ENCODE results near the gene BABAM2.
A peak's percentile ranks its signal among the peaks of the same experiment; 100 is the strongest.

BABAM2 gene

DNA sequence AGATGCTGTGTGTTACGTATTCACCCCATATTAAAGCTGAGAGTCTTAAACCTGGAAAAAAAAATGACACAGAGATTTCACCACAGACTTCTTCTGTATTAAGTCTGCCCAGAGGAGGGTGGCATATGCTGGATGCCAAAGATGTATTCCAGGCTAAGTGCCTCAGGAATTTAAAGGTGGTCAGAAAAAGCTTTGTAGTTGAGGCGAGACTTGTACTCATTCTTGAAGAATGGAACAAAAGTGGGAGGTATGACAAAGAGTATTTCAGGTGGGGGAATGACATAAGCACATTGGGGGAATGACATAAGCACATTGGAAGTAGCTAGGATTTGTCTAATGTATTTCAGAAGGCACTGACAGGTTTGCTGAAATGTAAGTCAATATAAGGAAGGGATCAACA lies 98.6 kb downstream of the BABAM2 start:
- Histone ChIP-seq H3K9ac (ENCODE audit: low read depth, low read length) (no peak overlapping the region), H3K4me1 (ENCODE audit: control insufficient read depth, insufficient read depth, low read length) (peaks cover 15% of the 10 kb centered on the region)

DNA sequence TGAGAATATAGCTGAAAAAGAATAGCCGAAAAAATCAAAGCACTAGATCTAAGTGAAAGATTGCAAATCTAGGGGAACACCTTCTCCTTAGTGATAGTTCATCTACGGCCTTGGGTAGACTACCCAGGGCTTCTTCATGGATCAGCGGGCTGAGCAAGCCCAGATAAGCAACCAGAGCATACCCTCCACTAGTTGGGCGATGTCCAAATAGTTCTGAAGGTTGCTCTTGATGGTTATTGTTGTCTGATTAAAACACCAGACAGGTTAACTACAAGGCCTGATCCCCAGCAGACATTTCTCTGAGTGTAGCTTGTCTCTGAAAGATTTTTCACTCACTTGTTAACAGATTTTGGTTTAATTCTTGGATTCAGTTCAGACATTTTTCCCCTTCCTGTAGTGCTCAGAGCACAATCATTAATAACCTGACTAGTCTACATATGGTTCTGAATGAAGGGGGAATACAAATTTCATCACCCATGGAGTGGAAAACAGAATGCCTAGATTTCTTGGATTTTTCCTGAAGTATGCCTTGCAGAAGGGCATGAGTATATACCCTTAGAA lies 99.6 kb downstream of the BABAM2 start:
- Histone ChIP-seq H3K4me2 (ENCODE audit: low read length) (no peak overlapping the region), H3K4me3 (ENCODE audit: low read length) (no peak overlapping the region), H3K9me3 (replicated peaks; ENCODE audit: low read length) (no peaks in the 10 kb centered on the region), H3K36me3 (ENCODE audit: insufficient read depth, low read length) (no peaks in the 10 kb centered on the region), H3K9ac (ENCODE audit: low read depth, low read length) (no peak overlapping the region), H3K27me3 (ENCODE audit: control insufficient read depth, insufficient read depth, low read length) (no peaks in the 10 kb centered on the region), H3K4me1 (ENCODE audit: control insufficient read depth, insufficient read depth, low read length) (peaks cover 15% of the 10 kb centered on the region)

More for the DNA sequence above, 98.6 kb downstream of the BABAM2 start:
- no peak overlapping the region for H3K4me2 ChIP-seq (ENCODE audit: low read length)
- no peaks in the 10 kb centered on the region for H3K9me3 ChIP-seq (replicated peaks; ENCODE audit: low read length)
- no peaks in the 10 kb centered on the region for H3K27me3 ChIP-seq (ENCODE audit: control insufficient read depth, insufficient read depth, low read length)
- no peaks in the 10 kb centered on the region for H3K36me3 ChIP-seq (ENCODE audit: insufficient read depth, low read length)
- no peak overlapping the region for H3K4me3 ChIP-seq (ENCODE audit: low read length)

DNA sequence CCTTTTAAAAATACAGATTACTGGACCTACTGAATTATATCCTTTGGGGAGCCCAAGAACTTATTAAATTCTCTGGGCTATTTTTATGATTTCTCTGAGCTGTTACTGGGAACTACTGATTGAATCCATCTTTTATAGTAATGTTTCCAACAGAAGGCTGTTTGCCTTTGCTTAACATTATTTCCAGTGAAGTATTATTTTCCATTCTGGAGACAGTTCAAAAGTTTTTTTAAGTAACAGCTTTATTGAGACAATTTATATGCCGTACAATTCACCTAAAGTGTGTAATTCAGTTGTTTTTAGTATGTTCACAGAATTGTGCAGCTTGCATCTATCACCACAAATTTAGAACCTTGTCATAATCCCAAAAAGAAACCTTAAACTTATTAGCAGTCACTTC lies 100.6 kb downstream of the BABAM2 start:
- Histone ChIP-seq H3K9me3 (replicated peaks; ENCODE audit: low read length) (no peaks in the 10 kb centered on the region), H3K4me3 (ENCODE audit: low read length) (no peak overlapping the region), H3K36me3 (ENCODE audit: insufficient read depth, low read length) (no peaks in the 10 kb centered on the region), H3K27me3 (ENCODE audit: control insufficient read depth, insufficient read depth, low read length) (no peaks in the 10 kb centered on the region), H3K9ac (ENCODE audit: low read depth, low read length) (no peak overlapping the region), H3K4me2 (ENCODE audit: low read length) (no peak overlapping the region), H3K4me1 (ENCODE audit: control insufficient read depth, insufficient read depth, low read length) (peaks cover 15% of the 10 kb centered on the region)

DNA sequence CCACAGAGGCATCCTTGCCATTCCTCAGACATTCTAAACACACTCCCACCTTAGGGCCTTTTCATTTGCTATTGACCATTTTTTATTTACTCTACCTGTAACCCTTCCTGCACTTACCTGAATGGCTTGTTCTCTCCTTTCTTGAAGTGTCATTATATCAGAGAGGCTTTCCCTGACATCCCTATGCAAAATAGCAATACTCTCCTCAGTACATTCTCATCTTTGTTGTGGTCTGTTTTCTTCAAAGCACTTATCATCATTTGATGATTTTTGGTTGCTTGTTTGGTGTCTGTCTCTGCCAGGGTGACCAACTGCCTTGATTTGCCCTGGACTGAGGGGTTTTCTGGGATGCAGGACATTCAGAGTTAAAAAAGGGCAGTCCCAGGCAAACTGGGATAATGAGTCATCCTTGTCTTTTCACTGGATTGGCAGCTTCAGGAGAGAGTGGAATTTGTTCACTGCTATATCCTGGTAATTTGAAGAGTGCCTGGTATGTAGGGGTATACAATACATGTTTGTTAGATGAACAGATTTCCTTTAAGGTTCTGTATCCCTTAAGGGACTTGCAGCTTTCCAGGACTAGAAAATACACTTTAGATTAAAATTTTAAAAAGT lies 102.4 kb downstream of the BABAM2 start:
- H3K4me2 ChIP-seq (ENCODE audit: low read length) = no peak overlapping the region
- H3K27me3 ChIP-seq (ENCODE audit: control insufficient read depth, insufficient read depth, low read length) = no peaks in the 10 kb centered on the region
- H3K36me3 ChIP-seq (ENCODE audit: insufficient read depth, low read length) = no peaks in the 10 kb centered on the region
- no peaks in the 10 kb centered on the region for H3K9me3 ChIP-seq (replicated peaks; ENCODE audit: low read length)
- no peak overlapping the region for H3K4me3 ChIP-seq (ENCODE audit: low read length)
- H3K9ac ChIP-seq (ENCODE audit: low read depth, low read length) = no peak overlapping the region
- H3K4me1 ChIP-seq (ENCODE audit: control insufficient read depth, insufficient read depth, low read length) = peaks cover 15% of the 10 kb centered on the region

DNA sequence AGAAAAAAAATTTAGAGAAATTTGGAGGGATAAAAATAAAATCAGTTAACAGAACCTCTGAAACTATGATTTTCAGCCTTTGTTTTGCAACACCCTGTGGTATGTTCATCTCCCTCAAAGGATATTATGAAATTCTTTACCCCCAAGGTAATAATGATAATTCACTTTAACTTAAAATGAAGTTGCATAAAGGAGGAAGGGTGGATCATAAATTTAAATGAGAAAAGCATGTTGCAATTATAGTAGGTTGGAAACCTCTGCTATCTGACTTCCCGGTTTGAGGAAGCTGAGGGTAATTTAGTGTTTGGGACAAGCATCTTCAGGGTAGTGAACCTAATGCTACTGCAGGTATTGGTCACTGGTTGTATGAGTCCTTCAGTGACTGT lies 102.9 kb downstream of the BABAM2 start:
- no peaks in the 10 kb centered on the region for H3K9me3 ChIP-seq (replicated peaks; ENCODE audit: low read length)
- no peaks in the 10 kb centered on the region for H3K36me3 ChIP-seq (ENCODE audit: insufficient read depth, low read length)
- H3K27me3 ChIP-seq (ENCODE audit: control insufficient read depth, insufficient read depth, low read length) = no peaks in the 10 kb centered on the region
- H3K4me2 ChIP-seq (ENCODE audit: low read length) = peak overlapping the region; percentile 55
- H3K4me1 ChIP-seq (ENCODE audit: control insufficient read depth, insufficient read depth, low read length) = peaks cover 15% of the 10 kb centered on the region
- no peak overlapping the region for H3K4me3 ChIP-seq (ENCODE audit: low read length)
- no peak overlapping the region for H3K9ac ChIP-seq (ENCODE audit: low read depth, low read length)

DNA sequence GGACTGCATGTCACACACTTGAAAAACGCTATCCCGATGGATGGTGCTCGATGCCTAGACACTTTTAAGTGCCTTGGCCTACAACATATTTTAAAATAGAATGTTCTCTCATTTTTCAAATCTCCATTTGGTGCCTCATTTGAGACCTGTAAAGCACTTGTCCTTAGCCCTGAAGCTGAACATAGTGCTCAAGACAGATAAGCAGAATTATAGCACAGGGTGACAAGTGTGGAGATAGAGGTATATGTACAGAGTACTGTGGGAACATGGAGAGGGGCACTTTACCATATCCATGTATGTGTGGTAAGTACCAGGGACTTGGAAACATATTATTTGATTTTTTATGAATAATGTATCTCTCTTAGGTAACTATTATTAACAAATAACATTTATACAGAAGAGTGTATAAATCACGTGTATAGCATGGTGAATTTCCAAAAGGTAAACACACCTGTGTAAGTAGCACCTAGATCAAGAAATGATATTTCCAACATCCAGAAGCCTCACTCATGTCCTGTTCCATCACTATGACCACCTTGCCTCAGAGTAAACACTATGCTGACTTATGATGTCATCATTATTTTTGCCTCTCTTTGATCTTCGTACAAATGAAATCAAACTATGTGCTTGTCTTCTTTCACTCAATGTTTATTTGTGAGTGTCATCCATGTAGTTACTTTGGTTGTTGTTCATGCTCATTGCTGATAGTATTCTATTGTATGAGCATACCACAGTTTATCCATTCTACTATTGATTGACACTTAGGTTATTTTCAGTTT lies 103.6 kb downstream of the BABAM2 start:
- no peak overlapping the region for H3K4me3 ChIP-seq (ENCODE audit: low read length)
- H3K36me3 ChIP-seq (ENCODE audit: insufficient read depth, low read length) = no peaks in the 10 kb centered on the region
- H3K9me3 ChIP-seq (replicated peaks; ENCODE audit: low read length) = no peaks in the 10 kb centered on the region
- H3K9ac ChIP-seq (ENCODE audit: low read depth, low read length) = no peak overlapping the region
- H3K4me1 ChIP-seq (ENCODE audit: control insufficient read depth, insufficient read depth, low read length) = peaks cover 15% of the 10 kb centered on the region
- H3K27me3 ChIP-seq (ENCODE audit: control insufficient read depth, insufficient read depth, low read length) = no peaks in the 10 kb centered on the region
- peak overlapping the region; percentile 55 for H3K4me2 ChIP-seq (ENCODE audit: low read length)

DNA sequence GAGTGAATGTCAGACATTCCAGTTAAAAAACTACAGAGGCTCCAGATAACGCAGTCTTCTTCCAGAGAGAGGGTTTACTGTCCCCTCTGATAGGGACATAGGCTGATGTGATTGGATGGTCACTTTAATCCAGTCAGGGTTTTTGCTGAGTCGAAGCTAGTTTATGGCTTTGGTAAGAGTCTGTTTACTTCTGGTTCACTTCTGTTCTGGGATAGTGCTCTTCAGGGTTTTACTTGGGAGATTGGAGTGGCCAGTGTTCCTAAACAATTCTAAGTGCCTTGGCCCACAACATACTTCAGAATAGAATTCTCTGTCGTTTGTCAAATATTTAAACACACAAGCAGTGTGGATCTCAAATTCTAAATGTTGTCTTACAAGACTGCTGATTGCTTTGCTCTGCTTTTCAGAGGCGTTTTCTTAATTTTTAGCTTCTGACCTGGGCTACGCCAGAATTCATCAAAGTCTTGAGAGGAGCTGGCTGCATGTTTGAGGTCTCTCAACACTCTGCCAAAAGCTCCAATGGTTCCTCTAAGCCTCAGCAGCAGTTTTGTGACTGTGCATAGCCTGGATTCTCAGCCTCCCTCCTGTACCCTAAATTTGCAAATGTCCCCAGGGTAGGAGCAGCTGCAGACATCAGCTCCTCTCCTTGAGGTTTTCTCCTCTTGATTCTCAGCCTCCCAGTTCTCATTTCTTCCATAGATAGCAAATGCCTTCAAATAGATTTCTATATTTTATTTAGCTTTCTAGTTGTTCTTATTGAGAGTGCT lies 105.8 kb downstream of the BABAM2 start:
- Histone ChIP-seq H3K9me3 (replicated peaks; ENCODE audit: low read length) (no peaks in the 10 kb centered on the region), H3K4me2 (ENCODE audit: low read length) (no peak overlapping the region), H3K4me1 (ENCODE audit: control insufficient read depth, insufficient read depth, low read length) (peaks cover 15% of the 10 kb centered on the region), H3K36me3 (ENCODE audit: insufficient read depth, low read length) (no peaks in the 10 kb centered on the region), H3K9ac (ENCODE audit: low read depth, low read length) (no peak overlapping the region), H3K4me3 (ENCODE audit: low read length) (no peak overlapping the region), H3K27me3 (ENCODE audit: control insufficient read depth, insufficient read depth, low read length) (no peaks in the 10 kb centered on the region)

DNA sequence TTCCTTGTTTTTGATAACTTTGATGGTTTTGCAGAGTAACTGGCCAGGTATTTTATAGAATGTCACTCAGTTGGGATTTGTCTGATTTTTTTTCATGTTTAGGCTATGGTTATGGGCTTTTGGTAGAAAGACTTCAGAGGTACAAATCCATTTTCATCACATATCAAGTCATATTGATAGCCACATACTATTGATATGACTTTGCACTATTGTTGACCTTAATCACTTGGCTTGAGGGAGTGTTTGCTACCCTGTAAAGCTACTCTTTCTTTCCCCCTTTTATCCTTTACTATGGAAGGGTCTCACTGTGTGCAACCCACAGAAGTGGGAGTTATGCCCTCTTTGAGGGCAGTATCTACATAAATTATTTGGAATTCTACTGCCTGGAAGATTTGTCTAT lies 109.8 kb downstream of the BABAM2 start:
- Histone ChIP-seq H3K27me3 (ENCODE audit: control insufficient read depth, insufficient read depth, low read length) (no peaks in the 10 kb centered on the region), H3K4me3 (ENCODE audit: low read length) (no peak overlapping the region), H3K9me3 (replicated peaks; ENCODE audit: low read length) (no peaks in the 10 kb centered on the region), H3K36me3 (ENCODE audit: insufficient read depth, low read length) (no peaks in the 10 kb centered on the region), H3K4me2 (ENCODE audit: low read length) (no peak overlapping the region), H3K9ac (ENCODE audit: low read depth, low read length) (no peak overlapping the region), H3K4me1 (ENCODE audit: control insufficient read depth, insufficient read depth, low read length) (peaks cover 13% of the 10 kb centered on the region)

DNA sequence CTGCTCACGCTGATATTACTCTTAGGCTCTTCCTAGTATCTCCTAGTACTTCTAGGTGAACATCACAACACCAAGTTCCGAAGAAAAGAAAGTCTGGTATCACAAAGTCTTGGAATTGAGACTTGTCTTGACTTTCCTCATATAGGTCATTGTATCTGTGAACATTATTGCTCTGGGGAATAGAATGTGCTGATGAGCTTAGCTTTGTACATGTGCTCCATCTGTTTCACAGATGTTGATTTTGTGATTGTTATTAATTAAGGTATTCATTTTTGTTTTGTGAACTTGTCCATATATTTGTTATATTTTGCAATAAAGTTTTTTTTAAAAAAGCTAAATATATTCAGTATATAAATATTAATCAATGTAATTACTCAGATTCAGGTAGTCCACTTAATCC lies 111.7 kb downstream of the BABAM2 start:
- Histone ChIP-seq H3K4me2 (ENCODE audit: low read length) (no peak overlapping the region), H3K27me3 (ENCODE audit: control insufficient read depth, insufficient read depth, low read length) (no peaks in the 10 kb centered on the region)

DNA sequence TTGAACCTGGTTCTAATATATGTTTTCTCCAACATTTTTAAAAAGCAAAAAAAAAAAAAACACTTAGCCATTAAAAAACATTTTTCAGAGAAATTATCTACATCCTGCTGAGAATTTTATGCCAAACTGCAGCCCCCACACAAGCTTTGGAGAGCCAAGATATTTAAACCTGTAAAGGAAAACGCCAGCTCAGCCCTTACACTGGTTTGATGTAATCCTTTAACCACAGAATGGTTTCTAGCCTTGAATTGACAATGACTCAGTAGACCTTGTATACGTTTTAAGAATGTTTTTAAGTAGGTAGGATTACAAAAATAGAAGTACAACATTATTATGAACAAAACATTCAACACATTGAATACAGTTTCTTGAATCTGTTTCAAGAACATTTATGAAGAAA lies 113.6 kb downstream of the BABAM2 start:
- Histone ChIP-seq H3K4me3 (ENCODE audit: low read length) (no peak overlapping the region), H3K9ac (ENCODE audit: low read depth, low read length) (no peak overlapping the region), H3K36me3 (ENCODE audit: insufficient read depth, low read length) (no peaks in the 10 kb centered on the region), H3K4me2 (ENCODE audit: low read length) (peak overlapping the region; percentile 4), H3K27me3 (ENCODE audit: control insufficient read depth, insufficient read depth, low read length) (no peaks in the 10 kb centered on the region), H3K4me1 (ENCODE audit: control insufficient read depth, insufficient read depth, low read length) (peaks cover 13% of the 10 kb centered on the region), H3K9me3 (replicated peaks; ENCODE audit: low read length) (no peaks in the 10 kb centered on the region)

More for the DNA sequence above, 111.7 kb downstream of the BABAM2 start:
- H3K9me3 ChIP-seq (replicated peaks; ENCODE audit: low read length) = no peaks in the 10 kb centered on the region
- no peak overlapping the region for H3K9ac ChIP-seq (ENCODE audit: low read depth, low read length)
- H3K4me3 ChIP-seq (ENCODE audit: low read length) = no peak overlapping the region
- H3K36me3 ChIP-seq (ENCODE audit: insufficient read depth, low read length) = no peaks in the 10 kb centered on the region
- peaks cover 13% of the 10 kb centered on the region for H3K4me1 ChIP-seq (ENCODE audit: control insufficient read depth, insufficient read depth, low read length)

DNA sequence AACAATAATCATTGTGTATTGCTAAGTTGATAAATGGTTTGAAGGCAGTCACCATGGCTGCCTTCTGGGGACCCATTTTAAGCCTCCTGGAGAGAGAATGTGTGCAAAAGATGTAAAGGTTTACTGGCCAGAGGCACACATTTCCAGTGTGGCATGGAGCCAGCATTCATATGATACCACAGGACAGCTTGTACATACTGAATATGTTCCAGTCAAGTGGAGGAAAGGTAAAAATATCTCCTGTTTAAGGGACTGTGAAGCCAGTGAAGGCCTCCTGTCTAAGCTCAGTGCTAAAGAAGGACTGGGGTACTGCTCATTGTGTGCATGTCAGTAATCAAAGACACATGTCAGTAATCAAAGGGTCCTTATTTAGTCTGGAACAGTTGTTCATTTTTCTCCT lies 119.2 kb downstream of the BABAM2 start:
- Histone ChIP-seq H3K4me3 (ENCODE audit: low read length) (no peak overlapping the region), H3K36me3 (ENCODE audit: insufficient read depth, low read length) (no peaks in the 10 kb centered on the region), H3K4me2 (ENCODE audit: low read length) (no peak overlapping the region), H3K9ac (ENCODE audit: low read depth, low read length) (no peak overlapping the region), H3K27me3 (ENCODE audit: control insufficient read depth, insufficient read depth, low read length) (no peaks in the 10 kb centered on the region), H3K9me3 (replicated peaks; ENCODE audit: low read length) (no peaks in the 10 kb centered on the region), H3K4me1 (ENCODE audit: control insufficient read depth, insufficient read depth, low read length) (peaks cover 4% of the 10 kb centered on the region)
